Neural progenitor cell (in vitro differentiated cells): Measurements from ENCODE around the gene COL4A4. TPM values are rescaled to one million over a fixed set of nuclear protein-coding genes. Genes with fewer than 3 reads are reported as not detected.

ENCODE experiments used
- DNase-seq: peaks from one replicate; pipeline ENCODE4 v3.0.0-alpha.2; 2016; ENCODE audit warnings: low spot score
- H2AFZ ChIP-seq: fragments of 200-600 bp; sonication (generic); replicated peaks from 2 replicates; pipeline ENCODE4 v1.6.1; 2016; ENCODE audit warnings: antibody characterized with exemption
- H3F3A ChIP-seq: fragments of 200-600 bp; sonication (generic); 2 replicates; pipeline ENCODE4 v1.6.1; 2016; ENCODE audit warnings: antibody characterized with exemption, low read depth
- H3K27ac ChIP-seq: fragments of 200-600 bp; sonication (generic); 2 replicates; pipeline ENCODE4 v1.5.1; 2016; ENCODE audit warnings: mild to moderate bottlenecking
- H3K27me3 ChIP-seq: fragments of 200-600 bp; sonication (generic); 2 replicates; pipeline ENCODE4 v1.6.1; 2016; ENCODE audit warnings: mild to moderate bottlenecking, moderate library complexity
- H3K36me3 ChIP-seq: fragments of 200-600 bp; sonication (generic); 2 replicates; pipeline ENCODE4 v1.5.1; 2016
- H3K4me1 ChIP-seq: fragments of 200-600 bp; sonication (generic); 2 replicates; pipeline ENCODE4 v1.6.1; 2016; ENCODE audit warnings: mixed run types
- H3K4me2 ChIP-seq: fragments of 200-600 bp; sonication (generic); 2 replicates; pipeline ENCODE4 v1.6.1; 2016
- H3K4me3 ChIP-seq: fragments of 200-600 bp; sonication (generic); 2 replicates; pipeline ENCODE4 v1.5.1; 2016
- H3K79me2 ChIP-seq: fragments of 200-600 bp; sonication (generic); 2 replicates; pipeline ENCODE4 v1.6.1; 2016; ENCODE audit warnings: low read depth
- H3K9ac ChIP-seq: fragments of 200-600 bp; sonication (generic); 2 replicates; pipeline ENCODE4 v1.6.1; 2016
- H3K9me3 ChIP-seq: fragments of 200-600 bp; sonication (generic); 2 replicates; pipeline ENCODE4 v1.5.1; 2016; ENCODE audit warnings: low read depth
- H4K20me1 ChIP-seq: fragments of 200-600 bp; sonication (generic); 2 replicates; pipeline ENCODE4 v1.6.1; 2016; ENCODE audit warnings: low read depth
- H3K27ac Mint-ChIP-seq: 3 replicates; pipeline ENCODE4 v1.8.0; 2021; ENCODE audit warnings: mixed read lengths
- H3K27me3 Mint-ChIP-seq: 2 replicates; pipeline ENCODE4 v1.8.0; 2022; ENCODE audit warnings: low read depth, mild to moderate bottlenecking, inconsistent platforms, moderate library complexity, mixed read lengths; ENCODE audit not compliant: insufficient read depth
- H3K36me3 Mint-ChIP-seq: 3 replicates; pipeline ENCODE4 v1.8.0; 2021; ENCODE audit warnings: mixed read lengths
- H3K4me1 Mint-ChIP-seq: 3 replicates; pipeline ENCODE4 v1.8.0; 2021; ENCODE audit warnings: mixed read lengths
- H3K4me3 Mint-ChIP-seq: 3 replicates; pipeline ENCODE4 v1.8.0; 2021; ENCODE audit warnings: mild to moderate bottlenecking, moderate library complexity, mixed read lengths
- H3K9me3 Mint-ChIP-seq: 3 replicates; pipeline ENCODE4 v1.8.0; 2020; ENCODE audit warnings: mixed read lengths
- CTCF ChIP-seq: fragments of 200-600 bp; sonication (generic); IDR thresholded peaks from 2 replicates; pipeline ENCODE4 v1.5.1; 2017; ENCODE audit warnings: antibody characterized with exemption, mild to moderate bottlenecking
- EZH2 ChIP-seq: fragments of 200-600 bp; sonication (generic); IDR thresholded peaks from 2 replicates; pipeline ENCODE4 v1.6.1; 2017; ENCODE audit warnings: antibody characterized with exemption, mild to moderate bottlenecking, moderate library complexity
- EZH2phosphoT487 ChIP-seq: fragments of 200-600 bp; sonication (generic); IDR thresholded peaks from 2 replicates; pipeline ENCODE4 v1.6.1; 2017; ENCODE audit warnings: antibody characterized with exemption
- small RNA-seq: library from RNA; depleted of rRNA; stranded (forward); fragments of <200 nt; gene quantifications from one replicate; pipeline ENCODE3, GENCODE V24; 2015
- total RNA-seq: library from RNA; depleted of rRNA; stranded (reverse); fragments of >200 nt; gene quantifications from 2 replicates; pipeline ENCODE4 v1.2.3, GENCODE V29; 2015; ENCODE audit warnings: low replicate concordance

The COL4A4 gene
- total RNA-seq, 1 donor from 2014 or later, result 0.60 TPM

- Mint-ChIP-seq H3K27ac (no peak overlapping the region), H3K36me3 (peaks cover 3% of the 10 kb centered on the region), H3K27me3 (no peaks in the 10 kb centered on the region), H3K4me1 (no peaks in the 10 kb centered on the region), H3K4me3 (no peak overlapping the region), H3K9me3 (peaks cover 9% of the 10 kb centered on the region)
- H3F3A ChIP-seq, result no peaks in the 10 kb centered on the region
- H3K4me2 ChIP-seq, result no peak overlapping the region
- H3K4me3 ChIP-seq, result no peak overlapping the region
- DNase-seq, result no peak
- H3K9me3 ChIP-seq, result no peaks in the 10 kb centered on the region
- no peak for TF ChIP-seq CTCF
- TF ChIP-seq EZH2phosphoT487, result no peak
- TF ChIP-seq EZH2, result no peak
- no peak overlapping the region for H3K27ac ChIP-seq
- H3K36me3 ChIP-seq, result no peaks in the 10 kb centered on the region
- H3K9ac ChIP-seq, result no peak overlapping the region
- no peaks in the 10 kb centered on the region for H3K27me3 ChIP-seq
- H2AFZ ChIP-seq, result no peak overlapping the region
- no peaks in the 10 kb centered on the region for H4K20me1 ChIP-seq
- no peaks in the 10 kb centered on the region for H3K4me1 ChIP-seq
- no peaks in the 10 kb centered on the region for H3K79me2 ChIP-seq
These were observed 207.3 kb downstream of the COL4A4 start for GRCh38 chr2:226956659-226957058.

DNA sequence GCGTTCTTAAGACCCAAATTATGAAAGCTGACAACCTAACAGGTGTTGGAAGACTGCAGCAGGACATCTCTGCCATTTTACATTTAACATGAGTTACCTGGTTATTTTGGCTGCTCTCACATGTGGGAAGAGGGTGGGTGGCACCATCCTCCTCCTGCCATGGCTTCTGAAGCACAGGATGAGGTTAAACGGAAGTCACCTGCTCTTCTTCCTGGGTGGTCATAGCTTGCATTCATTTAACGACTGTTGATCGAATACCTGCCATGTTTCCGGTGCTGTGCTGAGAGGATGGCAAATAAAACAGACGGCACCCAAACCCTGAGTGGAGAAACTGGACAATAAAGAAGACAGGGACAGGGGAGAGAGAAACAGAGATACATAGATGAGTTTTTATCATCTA lies 210.2 kb downstream of the COL4A4 start:
- Histone ChIP-seq H3K9me3 (no peaks in the 10 kb centered on the region), H3K27me3 (no peaks in the 10 kb centered on the region), H3K4me1 (no peaks in the 10 kb centered on the region), H3K4me2 (no peak overlapping the region), H3F3A (no peaks in the 10 kb centered on the region), H3K27ac (no peak overlapping the region), H3K36me3 (no peaks in the 10 kb centered on the region), H3K79me2 (no peaks in the 10 kb centered on the region), H3K4me3 (no peak overlapping the region), H3K9ac (no peak overlapping the region), H4K20me1 (no peaks in the 10 kb centered on the region), H2AFZ (no peak overlapping the region)
- TF ChIP-seq CTCF (no peak), EZH2phosphoT487 (no peak), EZH2 (no peak)
- Mint-ChIP-seq H3K9me3 (peaks cover 5% of the 10 kb centered on the region), H3K36me3 (peaks cover 3% of the 10 kb centered on the region), H3K4me3 (no peak overlapping the region), H3K4me1 (no peaks in the 10 kb centered on the region), H3K27me3 (no peaks in the 10 kb centered on the region), H3K27ac (no peak overlapping the region)
- no peak for DNase-seq

- H3K27ac Mint-ChIP-seq, result no peak overlapping the region
- Histone ChIP-seq H3K27me3 (no peaks in the 10 kb centered on the region), H2AFZ (no peak overlapping the region), H3F3A (no peaks in the 10 kb centered on the region), H3K9ac (no peak overlapping the region), H3K27ac (no peak overlapping the region), H4K20me1 (no peaks in the 10 kb centered on the region), H3K4me2 (no peak overlapping the region), H3K4me1 (no peaks in the 10 kb centered on the region), H3K36me3 (no peaks in the 10 kb centered on the region), H3K9me3 (no peaks in the 10 kb centered on the region), H3K79me2 (no peaks in the 10 kb centered on the region), H3K4me3 (no peak overlapping the region)
- peaks cover 2% of the 10 kb centered on the region for H3K9me3 Mint-ChIP-seq
- DNase-seq, result no peak
- H3K4me1 Mint-ChIP-seq, result no peaks in the 10 kb centered on the region
- H3K27me3 Mint-ChIP-seq, result no peaks in the 10 kb centered on the region
- H3K4me3 Mint-ChIP-seq, result no peak overlapping the region
- TF ChIP-seq CTCF (no peak), EZH2 (no peak), EZH2phosphoT487 (no peak)
- peaks cover 3% of the 10 kb centered on the region for H3K36me3 Mint-ChIP-seq
These were observed 210.8 kb downstream of the COL4A4 start for GRCh38 chr2:226953206-226953605.

Small RNAs within 50 kb of the gene (small RNA-seq; reads per million reads assigned to genes)
- not detected for gene RF00554

Other genes starting within 250 kb of the COL4A4 start
- not detected in 2 replicates for gene COL4A3, start 419 bp upstream of the COL4A4 start, total RNA-seq
- 118 and 159 TPM in 2 replicates for gene MFF, start 161.0 kb upstream of the COL4A4 start, total RNA-seq
- not detected in 2 replicates for gene TM4SF20, start 215.1 kb upstream of the COL4A4 start, total RNA-seq
- not detected in 2 replicates for gene SCYGR1, start 223.7 kb upstream of the COL4A4 start, total RNA-seq